Measurements from ENCODE around the gene RHEX.

DNA sequence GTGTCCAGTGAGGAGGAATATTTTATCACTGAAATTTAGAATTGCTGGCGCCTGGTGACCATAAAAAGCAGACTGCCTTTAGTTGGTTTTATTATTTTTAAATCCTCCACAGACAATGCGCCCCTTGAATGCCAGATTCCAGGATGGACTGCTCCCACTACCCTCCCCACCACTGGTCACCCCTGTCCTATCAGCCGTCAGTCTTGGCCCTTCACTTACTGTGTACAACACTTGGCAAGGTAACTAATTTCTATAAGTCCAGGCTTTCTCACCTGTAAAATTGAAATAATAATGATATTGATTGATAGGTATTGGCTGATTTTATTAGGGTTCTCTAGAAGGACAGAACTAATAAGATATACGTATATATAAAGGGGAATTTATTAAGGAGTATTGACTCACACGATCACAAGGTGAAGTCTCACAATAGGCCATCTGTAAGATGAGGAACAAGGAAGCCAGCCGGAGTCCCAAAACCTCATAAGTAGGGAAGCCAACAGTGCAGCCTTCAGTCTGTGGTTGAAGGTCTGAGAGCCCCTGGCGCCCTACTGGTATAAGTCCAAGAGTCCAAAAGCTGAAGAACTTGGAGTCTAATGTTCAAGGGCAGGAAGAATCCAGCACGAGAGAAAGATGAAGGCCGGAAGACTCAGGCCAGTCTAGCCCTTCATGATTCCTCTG is 17.8 kb downstream of the RHEX start:
- TF ChIP-seq, protein P1, sequence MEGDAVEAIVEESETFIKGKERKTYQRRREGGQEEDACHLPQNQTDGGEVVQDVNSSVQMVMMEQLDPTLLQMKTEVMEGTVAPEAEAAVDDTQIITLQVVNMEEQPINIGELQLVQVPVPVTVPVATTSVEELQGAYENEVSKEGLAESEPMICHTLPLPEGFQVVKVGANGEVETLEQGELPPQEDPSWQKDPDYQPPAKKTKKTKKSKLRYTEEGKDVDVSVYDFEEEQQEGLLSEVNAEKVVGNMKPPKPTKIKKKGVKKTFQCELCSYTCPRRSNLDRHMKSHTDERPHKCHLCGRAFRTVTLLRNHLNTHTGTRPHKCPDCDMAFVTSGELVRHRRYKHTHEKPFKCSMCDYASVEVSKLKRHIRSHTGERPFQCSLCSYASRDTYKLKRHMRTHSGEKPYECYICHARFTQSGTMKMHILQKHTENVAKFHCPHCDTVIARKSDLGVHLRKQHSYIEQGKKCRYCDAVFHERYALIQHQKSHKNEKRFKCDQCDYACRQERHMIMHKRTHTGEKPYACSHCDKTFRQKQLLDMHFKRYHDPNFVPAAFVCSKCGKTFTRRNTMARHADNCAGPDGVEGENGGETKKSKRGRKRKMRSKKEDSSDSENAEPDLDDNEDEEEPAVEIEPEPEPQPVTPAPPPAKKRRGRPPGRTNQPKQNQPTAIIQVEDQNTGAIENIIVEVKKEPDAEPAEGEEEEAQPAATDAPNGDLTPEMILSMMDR (conservative IDR thresholded peaks at IDR 0.05 in 1 of 2, IDR thresholded peaks at IDR 0.05 in 1 of 2; ENCODE audit: low read depth in 1 of 2, low read length in 2 of 2) = no peak
- no peak for TF ChIP-seq EZH2 (IDR thresholded peaks at IDR 0.05; ENCODE audit: low read length, missing control alignments)
